Stomach smooth muscle (tissue), 2 donors: Measurements from ENCODE around the gene VPS36.
"Not testable (repeated sequence)": the region's sequence is repeated elsewhere in the genome, so short reads cannot be mapped to it uniquely, and the experiment has no call there.

Source experiments
- H3K27ac ChIP-seq: one replicate; pipeline ENCODE4 v1.7.0; 2013; ENCODE audit warnings: mild to moderate bottlenecking, low read length, inconsistent platforms
- H3K27me3 ChIP-seq, 2 donors: one replicate each; pipeline ENCODE4 v1.7.0; 2013; ENCODE audit warnings: low read length in 2 of 2; ENCODE audit not compliant: insufficient read depth in 2 of 2, control insufficient read depth in 1 of 2
- H3K36me3 ChIP-seq, 2 donors: one replicate each; pipeline ENCODE4 v1.7.0; 2013; ENCODE audit warnings: low read length in 2 of 2; ENCODE audit not compliant: control insufficient read depth in 2 of 2, insufficient read depth in 2 of 2
- H3K4me1 ChIP-seq: one replicate; pipeline ENCODE4 v1.7.0; 2013; ENCODE audit warnings: low read length; ENCODE audit not compliant: control insufficient read depth, insufficient read depth
- H3K4me3 ChIP-seq, 2 donors: one replicate each; pipeline ENCODE4 v1.7.0; 2013; ENCODE audit warnings: low read length in 2 of 2
- H3K9ac ChIP-seq, 2 donors: one replicate each; pipeline ENCODE4 v1.7.0; 2013; ENCODE audit warnings: low read length in 2 of 2, mild to moderate bottlenecking in 1 of 2
- H3K9me3 ChIP-seq, 2 donors: one replicate each; pipeline ENCODE4 v1.7.0; 2013; ENCODE audit warnings: low read length in 2 of 2; ENCODE audit not compliant: control insufficient read depth in 2 of 2
- donor health status: healthy.
- donor health status: Pancreatic carcinoma.

The VPS36 gene

GRCh38 chr13:52446265-52446664 is 4.2 kb downstream of the VPS36 start:
- no peak overlapping the region for H3K9ac ChIP-seq
- peaks cover 0 to 3% of the 10 kb centered on the region in 2 donors for H3K36me3 ChIP-seq
- H3K27ac ChIP-seq = no peak overlapping the region
- peaks cover 14% of the 10 kb centered on the region for H3K4me1 ChIP-seq
- no peak overlapping the region for H3K4me3 ChIP-seq
- H3K9me3 ChIP-seq = no peaks in the 10 kb centered on the region
- H3K27me3 ChIP-seq = no peaks in the 10 kb centered on the region

GRCh38 chr13:52432456-52432855 is 18.0 kb downstream of the VPS36 start:
- H3K27me3 ChIP-seq = no peaks in the 10 kb centered on the region
- no peaks in the 10 kb centered on the region for H3K9me3 ChIP-seq
- H3K27ac ChIP-seq = no peak overlapping the region
- H3K4me1 ChIP-seq = no peaks in the 10 kb centered on the region
- H3K36me3 ChIP-seq = peaks cover 18 to 28% of the 10 kb centered on the region in 2 donors
- H3K9ac ChIP-seq = no peak overlapping the region
- H3K4me3 ChIP-seq = no peak overlapping the region

GRCh38 chr13:52428295-52428694 is 22.1 kb downstream of the VPS36 start:
- Histone ChIP-seq H3K4me3 (no peak overlapping the region), H3K9ac (no peak overlapping the region), H3K36me3 (peaks cover 15 to 32% of the 10 kb centered on the region in 2 donors), H3K27ac (no peak overlapping the region), H3K9me3 (no peaks in the 10 kb centered on the region), H3K4me1 (no peaks in the 10 kb centered on the region), H3K27me3 (no peaks in the 10 kb centered on the region)

GRCh38 chr13:52421216-52421615 is 29.2 kb downstream of the VPS36 start:
- no peak overlapping the region for H3K9ac ChIP-seq
- no peak overlapping the region for H3K27ac ChIP-seq
- H3K4me1 ChIP-seq = no peaks in the 10 kb centered on the region
- H3K27me3 ChIP-seq = no peaks in the 10 kb centered on the region
- no peak overlapping the region for H3K4me3 ChIP-seq
- peaks cover 21 to 24% of the 10 kb centered on the region in 2 donors for H3K36me3 ChIP-seq
- no peaks in the 10 kb centered on the region for H3K9me3 ChIP-seq

GRCh38 chr13:52419080-52419479 is 31.4 kb downstream of the VPS36 start:
- Histone ChIP-seq H3K36me3 (peaks cover 27 to 33% of the 10 kb centered on the region in 2 donors), H3K4me3 (no peak overlapping the region), H3K9ac (no peak overlapping the region), H3K9me3 (no peaks in the 10 kb centered on the region), H3K27me3 (no peaks in the 10 kb centered on the region), H3K4me1 (no peaks in the 10 kb centered on the region), H3K27ac (no peak overlapping the region)

GRCh38 chr13:52414963-52415362 is 35.5 kb downstream of the VPS36 start:
- H3K9ac ChIP-seq = no peak overlapping the region
- no peak overlapping the region for H3K4me3 ChIP-seq
- H3K27me3 ChIP-seq = no peaks in the 10 kb centered on the region
- no peaks in the 10 kb centered on the region for H3K9me3 ChIP-seq
- no peak overlapping the region for H3K27ac ChIP-seq
- no peaks in the 10 kb centered on the region for H3K4me1 ChIP-seq
- peaks cover 19 to 37% of the 10 kb centered on the region in 2 donors for H3K36me3 ChIP-seq

- H3K36me3 ChIP-seq = peaks cover 19 to 33% of the 10 kb centered on the region in 2 donors
- no peak overlapping the region for H3K9ac ChIP-seq
- H3K9me3 ChIP-seq = no peaks in the 10 kb centered on the region
- no peaks in the 10 kb centered on the region for H3K27me3 ChIP-seq
- no peak overlapping the region for H3K27ac ChIP-seq
- no peak overlapping the region for H3K4me3 ChIP-seq
- no peaks in the 10 kb centered on the region for H3K4me1 ChIP-seq
Measured at GRCh38 chr13:52414051-52414450, 36.4 kb downstream of the VPS36 start.

- H3K27me3 ChIP-seq = no peaks in the 10 kb centered on the region
- peaks cover 19 to 24% of the 10 kb centered on the region in 2 donors for H3K36me3 ChIP-seq
- H3K4me3 ChIP-seq = no peak overlapping the region
- H3K9me3 ChIP-seq = no peaks in the 10 kb centered on the region
- H3K27ac ChIP-seq = no peak overlapping the region
- no peaks in the 10 kb centered on the region for H3K4me1 ChIP-seq
- no peak overlapping the region for H3K9ac ChIP-seq
Measured at GRCh38 chr13:52412128-52412527, 38.3 kb downstream of the VPS36 start.

GRCh38 chr13:52411629-52412028 is 38.8 kb downstream of the VPS36 start:
- H3K9me3 ChIP-seq = no peaks in the 10 kb centered on the region
- H3K9ac ChIP-seq = no peak overlapping the region
- no peak overlapping the region for H3K27ac ChIP-seq
- peaks cover 19 to 21% of the 10 kb centered on the region in 2 donors for H3K36me3 ChIP-seq
- H3K4me3 ChIP-seq = no peak overlapping the region
- no peaks in the 10 kb centered on the region for H3K4me1 ChIP-seq
- no peaks in the 10 kb centered on the region for H3K27me3 ChIP-seq

- H3K27ac ChIP-seq, H3K4me3 ChIP-seq, H3K9me3 ChIP-seq, H3K36me3 ChIP-seq, H3K9ac ChIP-seq: not testable (repeated sequence)
- H3K27me3 ChIP-seq = peaks cover 12 to 16% of the 10 kb centered on the region in 2 donors
- peaks cover 15% of the 10 kb centered on the region for H3K4me1 ChIP-seq
Measured at GRCh38 chr13:52408071-52408658, 42.3 kb downstream of the VPS36 start.

- not testable (repeated sequence) for H3K9ac ChIP-seq, H3K36me3 ChIP-seq, H3K4me3 ChIP-seq, H3K9me3 ChIP-seq, H3K27ac ChIP-seq
- Histone ChIP-seq H3K4me1 (peaks cover 15% of the 10 kb centered on the region), H3K27me3 (peaks cover 12 to 16% of the 10 kb centered on the region in 2 donors)
Measured at GRCh38 chr13:52407436-52407835, 43.0 kb downstream of the VPS36 start.
